Measurements from ENCODE around the gene DPYD.

Gene DPYD

GRCh38 chr1:97603218-97603617 is 317.6 kb downstream of the DPYD start:
- no peak for FAIRE-seq

GRCh38 chr1:97599447-97599846 is 321.4 kb downstream of the DPYD start:
- no peak for FAIRE-seq

GRCh38 chr1:97593192-97593591 is 327.6 kb downstream of the DPYD start:
- no peak for FAIRE-seq

- no peak for FAIRE-seq
These were observed 332.1 kb downstream of the DPYD start for GRCh38 chr1:97588772-97589171.

GRCh38 chr1:97581614-97582051 is 339.2 kb downstream of the DPYD start:
- no peak for FAIRE-seq

- peak; percentile 47 for FAIRE-seq
These were observed 343.2 kb downstream of the DPYD start for GRCh38 chr1:97577613-97578012.

DNA sequence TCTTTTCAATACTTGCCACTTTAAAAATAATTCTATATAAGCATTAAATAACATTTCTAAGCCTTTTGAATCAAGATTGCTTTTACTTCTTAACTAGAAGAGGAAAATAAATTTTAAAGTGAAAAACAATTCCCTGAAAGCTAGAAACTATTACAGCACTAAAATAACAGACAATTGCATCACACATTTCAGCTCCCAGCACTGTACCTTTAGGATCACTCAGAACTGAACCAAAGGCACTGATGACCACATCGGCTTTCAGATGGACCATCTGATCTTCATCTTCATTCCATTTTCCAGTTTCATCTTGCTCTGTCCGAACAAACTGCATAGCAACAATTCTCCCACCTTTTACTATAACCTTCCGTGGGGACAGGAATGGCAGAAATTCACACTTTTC is 347.3 kb downstream of the DPYD start:
- FAIRE-seq, result no peak

DNA sequence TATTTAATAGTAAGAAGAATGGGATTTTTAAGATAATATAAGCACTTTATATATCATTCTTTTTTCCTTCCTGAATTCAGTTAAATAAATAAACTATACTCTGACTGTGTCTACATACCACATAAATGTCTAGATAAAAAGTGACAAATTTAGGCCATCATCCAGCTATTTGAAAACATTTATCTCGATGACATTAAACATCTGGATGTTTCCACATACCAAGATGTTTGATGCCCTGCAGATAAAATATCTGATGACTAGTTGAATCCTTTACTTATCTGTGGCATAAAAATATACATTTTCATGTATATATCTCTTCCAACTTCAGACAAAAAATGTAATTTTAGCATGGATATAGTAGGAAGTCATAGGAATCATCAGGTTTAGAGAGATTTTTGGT is 348.3 kb downstream of the DPYD start:
- FAIRE-seq, result no peak

DNA sequence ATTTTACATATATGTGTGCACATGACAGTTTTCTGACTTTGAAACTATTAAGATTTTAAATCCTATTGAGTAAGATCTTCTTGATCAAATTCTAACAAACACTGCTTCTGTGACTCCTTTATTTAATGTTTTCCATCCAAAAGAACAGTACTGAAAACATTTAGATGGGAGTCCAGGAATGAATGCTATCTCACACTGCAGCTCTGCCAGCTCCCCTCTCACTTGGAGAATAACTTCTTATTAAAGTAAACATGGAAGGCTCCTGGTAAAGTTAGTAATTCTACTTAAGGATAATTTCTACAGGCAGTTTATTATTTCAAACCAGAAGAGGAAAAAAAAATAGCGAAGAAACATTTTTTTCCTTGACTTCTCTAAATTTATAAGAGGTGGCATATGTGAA is 349.1 kb downstream of the DPYD start:
- no peak for FAIRE-seq

DNA sequence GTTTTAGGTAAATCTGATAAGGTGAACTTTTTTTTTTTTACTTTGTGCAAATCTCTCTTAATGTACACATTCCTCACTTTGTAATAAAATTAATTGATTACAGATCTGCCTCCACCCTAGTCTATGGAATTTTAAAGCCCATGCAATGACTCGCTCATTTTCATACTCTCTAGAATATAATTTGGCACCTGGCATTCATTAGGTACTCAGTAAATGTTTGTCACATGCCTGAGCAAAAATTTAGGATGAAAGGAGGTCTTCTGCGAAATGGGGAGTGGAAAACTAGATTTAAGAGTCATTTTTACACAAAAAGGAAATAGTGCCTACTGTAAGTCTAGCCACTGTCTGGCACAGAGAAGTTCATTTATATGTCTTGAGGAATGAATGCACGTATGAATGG is 350.1 kb downstream of the DPYD start:
- no peak for FAIRE-seq

- FAIRE-seq, result no peak
These were observed 353.7 kb downstream of the DPYD start for GRCh38 chr1:97567000-97567749.

DNA sequence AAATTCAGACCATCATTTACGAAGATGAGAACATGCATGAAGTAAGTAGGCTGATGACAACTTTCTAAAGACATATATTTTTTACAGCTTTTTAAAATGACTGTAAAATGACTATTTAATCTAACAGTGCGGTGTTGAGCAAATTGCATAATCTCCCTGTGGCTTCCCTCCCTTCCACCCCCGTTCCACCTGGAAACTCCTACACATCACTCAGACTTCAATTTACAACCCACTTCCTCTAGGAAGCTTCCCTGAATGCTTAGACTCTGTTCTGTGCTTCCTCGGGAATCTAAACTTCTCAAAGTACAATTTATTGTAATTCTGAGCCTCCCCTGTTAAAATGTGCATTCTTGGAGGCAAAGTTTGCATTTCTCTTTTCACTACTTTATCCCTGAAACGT is 354.9 kb downstream of the DPYD start:
- no peak for FAIRE-seq

DNA sequence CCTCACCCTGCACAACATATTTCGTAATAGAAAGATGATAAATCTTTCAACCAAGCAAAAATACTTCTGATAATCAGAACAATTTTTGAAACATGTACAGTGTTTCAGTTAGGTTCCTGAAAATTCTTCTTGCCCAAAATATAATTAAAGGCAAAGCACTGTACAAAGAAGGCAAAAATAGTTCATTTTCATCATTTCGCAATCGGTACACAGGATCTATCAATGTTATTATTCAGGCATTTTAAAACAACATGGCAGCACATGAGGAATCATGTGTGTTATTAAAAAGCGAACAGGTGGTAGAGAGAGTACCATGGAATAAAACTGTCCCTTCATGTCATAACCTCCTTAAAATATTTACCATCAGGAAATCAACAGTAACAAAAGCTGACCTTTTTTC is 356.9 kb downstream of the DPYD start:
- FAIRE-seq, result no peak

DNA sequence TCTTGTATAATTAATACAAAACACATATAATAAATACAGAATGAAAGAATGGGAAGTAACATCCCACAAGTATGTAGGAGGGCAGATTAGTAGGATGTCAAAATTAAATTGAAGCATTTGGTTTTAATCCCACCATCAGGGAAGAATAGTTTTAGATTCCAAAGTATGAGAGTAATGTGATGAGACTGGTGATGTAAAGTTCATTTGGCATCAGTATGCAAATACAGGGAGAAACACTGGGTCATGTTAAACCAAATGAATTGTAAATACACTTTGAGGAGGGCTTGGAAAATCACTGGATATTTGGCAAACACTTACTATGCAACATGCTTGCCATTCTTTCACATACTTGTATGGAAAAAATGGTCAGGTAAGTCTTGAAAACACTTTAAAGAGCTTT is 358.8 kb downstream of the DPYD start:
- FAIRE-seq, result no peak

- no peak for FAIRE-seq
These were observed 360.1 kb downstream of the DPYD start for GRCh38 chr1:97560714-97561113.

- no peak for FAIRE-seq
These were observed 366.9 kb downstream of the DPYD start for GRCh38 chr1:97553971-97554370.

DNA sequence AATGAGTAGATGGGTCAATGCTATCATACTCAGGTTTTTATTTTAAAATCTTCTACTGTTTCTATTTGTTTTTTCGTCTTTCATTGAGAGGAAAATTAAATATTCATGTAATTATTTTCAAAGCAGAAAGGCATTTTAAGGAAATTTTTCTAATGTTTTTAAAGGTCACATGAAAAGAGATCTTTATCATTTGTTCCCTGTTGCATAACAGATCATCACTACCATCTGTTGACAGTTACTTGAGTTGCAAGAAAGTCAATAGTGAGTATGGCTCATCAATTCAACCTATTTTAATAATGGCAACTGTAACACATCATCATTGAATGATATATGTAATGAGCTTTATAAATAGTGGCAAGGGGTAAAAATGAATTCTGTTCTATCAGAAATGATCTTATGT is 369.7 kb downstream of the DPYD start:
- no peak for FAIRE-seq

- FAIRE-seq, result no peak
These were observed 375.4 kb downstream of the DPYD start for GRCh38 chr1:97545446-97545845.

DNA sequence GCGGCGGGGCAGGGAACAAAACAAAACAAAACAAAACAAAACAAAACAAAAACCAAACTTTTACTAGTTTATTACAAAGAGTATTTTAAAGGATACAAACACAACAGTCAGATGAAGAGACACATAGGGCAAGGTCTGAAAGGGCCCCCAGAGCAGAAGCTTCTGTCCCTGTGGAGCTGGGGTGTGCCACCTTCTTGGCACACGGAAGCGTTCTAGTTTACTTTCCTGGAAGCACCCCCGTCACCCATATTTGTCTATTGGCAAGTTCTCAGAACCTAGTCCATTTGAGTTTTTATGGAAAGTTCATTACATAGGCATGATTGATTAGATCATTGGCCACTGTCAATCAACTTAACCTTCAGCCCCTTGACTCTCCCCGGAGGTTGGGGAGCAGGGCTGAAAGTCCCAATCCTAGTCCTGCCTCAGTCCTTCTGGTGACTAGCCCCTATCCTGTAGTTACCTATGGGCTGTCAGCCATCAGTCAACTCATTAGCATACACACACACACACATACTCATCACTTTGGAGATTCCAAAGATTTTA is 380.4 kb downstream of the DPYD start:
- FAIRE-seq, result no peak

DNA sequence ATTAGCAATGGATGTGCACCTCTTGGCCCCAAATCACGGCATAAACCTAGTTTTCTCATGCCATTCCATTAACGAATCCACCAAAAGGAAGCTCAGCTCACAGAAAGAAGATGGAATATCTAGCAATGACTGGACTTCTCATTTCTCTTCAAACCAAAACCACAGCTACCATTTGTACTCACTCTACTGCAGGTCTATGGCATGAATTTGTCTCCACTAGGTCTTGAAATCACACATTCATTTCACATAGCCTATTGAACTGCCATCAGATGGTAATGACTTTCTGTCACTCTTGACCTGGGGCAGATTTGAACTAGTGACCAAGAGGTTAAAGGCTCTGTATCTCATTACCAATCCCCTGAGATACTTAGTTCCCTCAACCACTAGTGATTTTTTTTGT is 382.7 kb downstream of the DPYD start:
- no peak for FAIRE-seq

DNA sequence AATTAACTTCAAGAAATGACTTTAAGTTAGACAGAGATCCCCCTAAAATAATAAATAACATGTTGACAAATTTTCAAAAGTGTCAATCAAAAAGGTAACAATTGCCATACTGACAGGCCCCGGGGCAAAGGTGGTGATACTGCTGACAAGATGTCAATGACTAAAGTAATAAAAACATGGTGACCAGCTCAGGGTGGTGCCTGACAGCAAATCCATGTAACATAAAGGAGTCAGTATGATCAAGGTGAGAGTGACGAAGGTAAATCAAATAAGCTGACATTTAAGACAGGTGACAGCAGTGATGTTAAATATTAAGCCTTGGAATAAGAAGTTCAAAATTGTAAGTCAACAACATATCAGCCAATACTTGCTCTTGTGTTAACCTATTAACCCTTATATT is 387.5 kb downstream of the DPYD start:
- no peak for FAIRE-seq

DNA sequence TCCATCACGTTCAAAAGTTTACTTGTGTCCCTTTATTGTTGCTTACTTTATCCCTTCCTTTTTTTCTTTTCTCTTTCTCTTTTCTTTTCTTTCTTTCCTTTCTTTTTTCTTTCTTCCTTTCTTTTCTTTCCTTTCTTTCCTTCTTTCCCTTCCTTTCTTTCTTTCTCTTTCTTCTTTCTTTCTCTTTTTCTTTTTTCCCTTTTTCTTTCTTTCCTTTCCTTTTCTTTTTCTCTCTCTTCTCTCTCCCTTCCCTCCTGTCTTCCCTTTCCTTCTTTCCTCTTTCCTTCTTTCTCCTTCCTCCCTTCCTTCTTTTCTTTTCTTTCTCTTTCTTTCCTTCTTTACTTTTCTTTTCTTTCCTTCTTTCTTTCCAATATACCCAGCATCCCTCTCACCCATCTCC is 391.2 kb downstream of the DPYD start:
- FAIRE-seq, result no peak

DNA sequence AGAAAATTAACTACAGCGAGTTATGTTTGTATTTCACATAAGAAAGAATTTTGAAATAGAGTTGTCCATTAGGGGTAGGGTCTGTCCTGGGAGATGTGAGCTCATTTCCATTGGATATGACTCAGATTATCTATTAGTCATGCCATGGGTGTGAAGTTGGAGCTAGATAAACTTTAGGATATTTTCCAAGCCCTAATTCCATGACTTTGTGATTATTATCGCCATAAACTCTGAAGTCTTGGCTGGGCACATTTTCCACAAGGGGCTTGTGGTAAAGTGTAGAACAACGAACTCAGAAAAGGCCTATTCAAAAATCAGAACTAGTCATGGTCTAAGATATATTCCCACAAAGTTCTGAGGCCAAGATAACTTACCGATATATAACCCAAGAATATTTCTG is 396.6 kb downstream of the DPYD start:
- no peak for FAIRE-seq

DNA sequence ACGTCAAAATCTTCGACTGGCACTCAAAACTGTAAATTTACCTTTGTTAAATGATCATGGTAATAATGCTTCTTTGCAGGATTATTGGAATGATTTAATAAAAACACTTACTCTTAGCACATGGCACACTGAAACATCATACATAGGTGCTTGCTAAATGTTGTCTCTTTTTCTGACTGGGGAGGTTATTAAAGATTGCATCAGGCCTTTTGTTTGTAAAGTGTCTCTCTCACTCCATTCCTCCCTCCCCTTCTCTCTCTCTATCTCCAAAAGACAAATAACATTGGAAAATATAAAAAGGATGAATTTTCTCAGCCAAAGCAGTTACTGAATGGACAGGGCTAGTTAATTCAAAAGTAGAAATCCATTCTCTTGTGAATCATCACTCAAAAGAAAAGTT is 404.2 kb downstream of the DPYD start:
- no peak for FAIRE-seq

- FAIRE-seq, result no peak
These were observed 412.1 kb downstream of the DPYD start for GRCh38 chr1:97508653-97509218.
